ENCODE results near the gene CRYGN.

The CRYGN gene

DNA sequence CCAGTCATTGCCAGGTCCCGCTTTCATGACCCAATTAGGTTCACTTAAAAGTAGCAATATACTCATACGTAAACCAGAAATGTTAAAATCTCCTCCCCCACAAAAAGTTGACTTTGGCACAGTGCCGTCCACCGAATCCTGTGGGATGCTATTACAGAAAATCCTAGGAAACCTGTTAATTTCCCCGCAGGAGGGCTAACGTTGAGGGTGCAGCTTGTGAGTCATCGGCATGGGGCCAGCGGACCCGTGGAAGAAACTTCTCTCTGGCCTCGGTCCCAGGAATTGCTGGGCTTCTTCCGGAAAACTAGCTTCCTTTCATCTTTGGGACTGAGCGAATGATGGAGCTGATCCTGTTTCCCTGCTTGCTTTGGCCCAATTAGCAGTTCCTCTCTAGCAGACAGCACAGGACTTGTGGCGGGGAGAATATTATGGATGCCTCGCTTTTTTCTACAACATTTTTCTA, 13.5 kb downstream of the CRYGN start:
- no peak for DNase-seq (ENCODE audit: low read depth)

DNA sequence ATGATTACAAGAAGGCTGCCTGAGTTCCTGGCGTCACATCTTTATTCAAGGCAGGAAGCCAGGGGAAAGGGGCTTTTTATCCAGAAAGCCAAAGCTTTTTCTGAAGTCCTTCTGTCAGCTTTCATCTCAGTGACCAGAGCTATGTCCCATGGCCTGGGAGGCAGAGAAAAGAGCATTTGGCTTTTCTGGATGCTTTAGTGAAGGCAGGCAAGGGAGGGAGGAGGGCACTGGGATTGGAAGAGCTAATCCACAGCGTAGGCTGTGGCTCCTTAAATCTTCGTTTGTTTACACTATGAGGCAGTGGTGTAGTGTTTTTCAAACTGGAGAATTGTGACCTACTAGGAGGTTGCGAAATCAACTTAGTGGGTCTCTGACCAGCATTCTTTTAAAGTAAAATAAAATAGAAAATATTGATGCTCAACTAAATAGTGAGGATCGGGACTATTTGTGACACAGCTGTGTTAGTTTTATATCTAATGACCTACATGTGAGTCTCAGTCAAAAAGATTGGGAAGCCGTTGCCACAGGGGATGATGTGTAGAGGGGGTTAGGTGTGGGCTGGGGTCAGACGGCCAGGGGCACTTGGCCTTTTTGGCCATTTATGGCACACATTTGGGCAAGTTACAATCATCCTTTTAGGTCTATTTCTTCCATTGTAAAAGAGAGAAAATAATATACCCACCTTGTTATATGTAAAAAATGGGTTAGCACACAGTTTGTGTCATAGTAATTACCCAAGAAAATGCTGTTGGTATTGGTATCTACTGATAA, 14.1 kb downstream of the CRYGN start:
- no peak for DNase-seq (ENCODE audit: low read depth)

DNA sequence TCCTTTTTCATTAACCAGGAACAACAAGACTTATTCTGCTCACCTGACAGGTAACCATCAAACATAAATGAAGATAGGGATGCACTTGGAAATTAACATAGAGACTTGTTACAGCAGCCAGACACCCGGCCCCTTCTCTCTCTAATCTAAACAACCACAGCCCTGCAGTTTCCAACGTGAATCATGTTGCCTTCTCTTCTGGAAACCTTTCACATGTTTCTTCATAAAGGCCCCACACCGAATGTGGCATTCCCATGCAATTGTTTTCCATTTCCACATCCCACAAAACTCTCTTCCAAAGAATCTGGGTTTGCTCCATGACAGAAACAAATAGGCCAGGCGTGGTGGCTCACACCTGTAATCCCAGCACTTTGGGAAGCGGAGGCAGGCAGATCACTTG, 15.1 kb downstream of the CRYGN start:
- DNase-seq (ENCODE audit: low read depth): no peak

DNA sequence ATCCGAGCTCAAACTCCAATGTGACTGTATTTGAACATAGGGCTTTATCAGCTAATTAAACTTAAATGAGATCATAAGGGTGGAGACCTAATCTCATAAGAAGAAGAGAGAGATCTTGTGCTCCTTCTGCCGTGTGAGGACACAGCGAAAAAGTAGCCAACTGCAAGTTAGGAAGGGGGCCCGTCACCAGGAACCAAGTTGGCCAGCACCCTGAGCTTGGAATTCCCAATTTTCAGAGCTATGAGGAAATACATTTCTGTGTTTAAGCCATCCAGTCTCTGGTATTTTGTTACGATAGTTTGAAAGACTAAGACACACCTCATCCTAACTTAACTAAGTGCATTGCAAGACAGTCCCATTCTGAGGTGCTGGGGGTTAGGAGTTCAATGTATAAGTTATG, 16.0 kb downstream of the CRYGN start:
- DNase-seq (ENCODE audit: low read depth): no peak

DNA sequence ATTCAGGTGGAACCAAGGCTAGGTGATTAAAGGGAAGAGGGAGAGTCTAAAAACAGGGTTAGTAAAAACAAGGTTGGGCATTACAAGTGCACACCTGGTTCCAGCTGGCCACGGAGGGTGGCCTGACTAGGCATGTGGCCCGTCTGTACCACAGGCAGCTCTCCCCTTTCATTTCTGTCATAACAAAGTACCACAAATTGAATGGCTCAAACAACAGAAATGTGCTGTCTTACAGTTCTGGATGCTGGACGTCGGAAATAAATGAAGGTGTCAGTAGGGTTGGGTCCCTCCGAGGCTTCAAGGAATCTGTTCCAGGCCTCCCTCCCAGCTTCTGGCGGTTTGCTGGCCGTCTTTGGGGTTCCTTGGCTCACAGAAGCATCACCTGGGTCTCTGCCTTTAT, 16.7 kb downstream of the CRYGN start:
- no peak for DNase-seq (ENCODE audit: low read depth)

DNA sequence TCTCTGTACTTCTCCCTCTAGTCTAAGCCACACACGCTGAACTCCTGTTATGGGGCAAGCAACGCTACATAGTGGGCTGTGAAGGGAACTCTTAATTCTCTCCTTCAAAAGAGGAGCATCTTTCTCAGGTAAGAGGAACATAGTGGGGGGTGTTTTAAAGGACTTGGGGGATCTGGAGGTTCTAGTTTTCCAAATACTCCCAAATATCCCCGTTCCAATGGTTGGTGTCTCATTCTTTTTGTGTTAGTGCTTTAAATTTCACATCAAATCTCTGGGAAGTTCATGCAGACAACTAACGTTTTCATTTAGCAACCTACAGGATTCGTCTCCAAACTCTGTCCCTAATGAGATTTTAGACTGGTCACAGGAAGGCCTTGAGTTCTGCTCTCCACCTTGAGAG, 17.7 kb downstream of the CRYGN start:
- DNase-seq (ENCODE audit: low read depth): no peak

DNA sequence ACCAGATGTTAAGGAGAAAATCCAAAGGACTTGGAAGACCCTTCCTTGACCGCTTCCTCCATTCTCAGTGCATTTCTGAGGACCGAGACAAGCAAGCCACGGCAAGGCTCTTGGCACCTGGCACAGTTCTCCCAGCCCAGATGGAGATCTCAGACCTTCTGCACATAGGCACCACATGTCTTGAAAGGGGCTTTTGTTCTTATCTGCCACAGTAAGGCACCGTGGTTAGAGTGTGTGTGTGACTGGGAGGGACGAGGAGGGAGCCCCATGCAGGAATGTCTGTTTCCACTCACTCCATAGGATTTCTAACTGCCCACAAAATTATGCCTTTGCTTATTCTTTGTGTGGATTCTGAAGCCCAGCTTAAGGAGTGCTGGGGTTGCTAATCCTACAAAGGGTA, 19.8 kb downstream of the CRYGN start:
- DNase-seq (ENCODE audit: low read depth): no peak

DNA sequence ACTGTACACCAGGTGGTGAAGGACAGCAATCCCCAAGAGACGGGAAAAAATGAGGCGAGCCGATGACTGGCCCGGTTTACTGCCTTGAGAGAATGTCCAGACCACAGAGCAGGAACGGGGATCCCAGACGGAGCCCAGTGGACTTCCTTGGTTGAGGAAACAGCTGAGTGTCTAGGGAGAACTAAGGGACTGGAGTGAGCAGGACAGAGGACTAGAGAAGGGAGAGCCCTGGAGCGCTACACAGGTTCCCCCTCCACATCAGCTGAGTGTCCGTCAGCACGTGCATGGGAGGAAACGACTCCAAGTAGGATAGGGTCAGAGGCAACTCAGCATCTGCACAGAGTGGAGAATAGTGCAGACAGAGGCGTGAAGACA, 23.0 kb downstream of the CRYGN start:
- no peak for DNase-seq (ENCODE audit: low read depth)

DNA sequence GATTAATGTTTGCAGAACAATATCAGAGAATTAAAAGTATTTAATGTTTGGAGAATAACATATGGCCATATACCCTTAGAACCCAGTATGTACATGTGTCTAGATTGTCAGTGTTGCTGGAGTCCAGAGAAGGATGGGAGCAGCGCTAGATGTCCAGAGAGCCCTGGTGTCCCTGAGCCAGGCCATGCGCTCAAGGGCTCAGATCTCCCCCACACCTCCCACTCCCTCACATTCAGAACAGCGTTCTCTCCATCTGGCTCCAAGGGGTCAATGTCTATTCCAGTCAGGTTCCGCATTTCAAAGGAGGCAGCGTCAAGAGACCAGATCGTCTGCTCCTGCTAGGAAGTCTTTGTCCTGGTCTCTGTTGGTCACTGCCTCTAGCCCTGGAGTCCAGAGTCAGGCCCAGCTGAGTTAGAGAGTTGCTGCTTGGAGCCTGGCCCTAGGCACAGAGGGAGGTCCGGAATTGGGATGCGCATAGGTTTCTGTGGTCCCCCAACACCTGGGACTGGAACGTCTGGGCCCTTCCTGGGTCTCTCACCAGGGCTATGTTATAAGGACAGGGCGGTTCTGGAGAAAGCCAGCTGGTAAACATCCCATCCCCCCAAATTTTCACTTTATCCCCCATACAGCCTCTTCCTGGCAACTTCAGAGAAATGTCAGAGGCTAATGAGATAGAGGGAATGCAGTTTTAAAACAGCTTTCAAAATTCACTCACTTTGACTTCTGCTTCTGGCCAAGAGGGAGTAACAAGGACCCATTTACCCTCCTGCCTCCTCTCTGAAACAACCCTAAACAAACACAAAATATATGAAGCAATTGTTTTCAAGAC, 23.6 kb downstream of the CRYGN start:
- no peak for DNase-seq (ENCODE audit: low read depth)

DNA sequence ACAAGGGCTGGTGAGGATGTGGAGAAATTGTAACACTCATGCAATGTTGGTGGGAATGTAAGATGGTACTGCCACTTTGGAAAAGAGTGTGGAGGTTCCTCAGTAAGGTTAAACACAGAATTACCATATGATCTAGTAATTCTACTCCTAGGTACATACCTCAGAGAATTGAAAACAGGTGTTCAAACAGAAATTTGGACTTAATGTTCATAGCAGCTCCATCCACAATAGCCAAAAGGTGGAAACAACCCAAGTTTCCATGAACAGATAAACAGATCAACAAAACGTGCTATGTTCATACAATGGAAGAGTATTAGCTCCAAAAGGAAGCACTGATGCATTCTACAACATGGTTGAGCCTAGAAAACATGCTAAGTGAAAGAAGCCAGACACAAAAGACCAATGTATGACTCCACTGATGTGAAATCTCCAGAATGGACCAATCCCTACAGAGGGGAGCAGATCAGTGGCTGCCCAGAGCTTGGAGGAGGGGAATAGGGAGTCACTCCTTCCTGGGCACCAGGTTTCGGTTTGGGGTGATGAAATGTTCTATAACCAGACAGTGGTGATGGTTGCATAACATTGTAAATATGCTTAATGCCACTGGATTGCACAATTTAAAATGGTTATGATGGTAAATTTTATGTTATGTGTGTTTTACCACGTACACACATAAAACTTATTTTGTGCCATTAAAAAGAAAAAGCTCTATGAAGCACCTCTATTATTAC, 24.4 kb downstream of the CRYGN start:
- no peak for DNase-seq (ENCODE audit: low read depth)

DNA sequence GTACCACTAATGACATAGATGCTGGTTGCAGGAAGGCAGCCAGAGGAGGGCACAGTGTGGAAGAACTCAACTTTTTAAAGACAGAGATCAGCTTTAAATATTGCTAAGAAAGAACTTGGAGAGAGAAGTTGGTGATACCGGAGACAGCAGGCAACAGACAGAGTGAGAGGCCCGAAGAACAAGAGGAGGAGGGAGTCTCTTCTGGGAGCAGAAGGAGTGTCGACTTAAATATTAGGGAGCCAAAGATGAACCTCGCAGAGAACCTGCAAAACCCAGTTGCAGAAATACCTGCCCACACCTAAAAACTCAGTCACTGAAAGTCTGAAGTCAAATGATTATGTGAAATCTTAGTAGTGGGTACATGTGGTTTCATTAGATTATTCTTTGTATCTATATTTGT, 26.7 kb downstream of the CRYGN start:
- no peak for DNase-seq (ENCODE audit: low read depth)

DNA sequence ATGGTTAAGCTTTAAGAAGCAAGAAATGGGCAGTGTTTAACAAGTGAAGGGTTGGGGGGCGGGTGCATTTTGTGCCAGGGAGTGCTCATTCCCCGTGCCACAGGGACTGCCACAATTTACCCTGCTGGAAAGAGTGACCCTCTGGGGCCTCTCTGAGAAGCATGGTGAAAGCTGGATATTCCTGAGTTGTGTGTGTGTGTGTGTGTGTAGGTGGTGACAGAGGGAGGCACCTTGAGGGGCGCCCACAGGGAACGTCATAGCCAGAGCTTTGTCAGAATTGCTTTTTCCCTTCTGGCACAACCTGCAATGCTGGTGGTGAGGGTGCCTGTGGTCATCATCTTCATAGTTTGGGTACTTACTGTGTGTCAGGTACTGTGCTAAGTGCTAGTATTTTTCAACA, 27.6 kb downstream of the CRYGN start:
- no peak for DNase-seq (ENCODE audit: low read depth)

DNA sequence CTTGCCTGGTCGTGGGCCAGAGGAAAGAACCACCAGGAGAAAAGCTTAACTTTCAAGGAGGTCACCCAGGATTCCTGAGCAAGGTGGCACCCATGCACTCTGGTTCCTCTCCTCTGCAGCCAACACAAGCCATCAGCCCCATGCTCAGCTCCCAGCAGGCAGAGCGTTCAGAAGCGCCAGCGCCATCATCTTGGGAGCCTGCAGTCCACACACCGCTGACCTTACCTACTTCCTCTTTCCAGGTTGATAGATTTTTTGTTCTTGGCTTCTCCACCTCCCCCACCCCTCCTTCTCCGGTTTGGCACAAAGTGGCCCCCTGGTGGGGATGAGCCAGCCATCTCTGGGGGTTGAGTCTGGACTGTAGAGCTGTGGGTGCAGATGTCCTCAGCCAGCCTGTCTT, 28.4 kb downstream of the CRYGN start:
- DNase-seq (ENCODE audit: low read depth): no peak

DNA sequence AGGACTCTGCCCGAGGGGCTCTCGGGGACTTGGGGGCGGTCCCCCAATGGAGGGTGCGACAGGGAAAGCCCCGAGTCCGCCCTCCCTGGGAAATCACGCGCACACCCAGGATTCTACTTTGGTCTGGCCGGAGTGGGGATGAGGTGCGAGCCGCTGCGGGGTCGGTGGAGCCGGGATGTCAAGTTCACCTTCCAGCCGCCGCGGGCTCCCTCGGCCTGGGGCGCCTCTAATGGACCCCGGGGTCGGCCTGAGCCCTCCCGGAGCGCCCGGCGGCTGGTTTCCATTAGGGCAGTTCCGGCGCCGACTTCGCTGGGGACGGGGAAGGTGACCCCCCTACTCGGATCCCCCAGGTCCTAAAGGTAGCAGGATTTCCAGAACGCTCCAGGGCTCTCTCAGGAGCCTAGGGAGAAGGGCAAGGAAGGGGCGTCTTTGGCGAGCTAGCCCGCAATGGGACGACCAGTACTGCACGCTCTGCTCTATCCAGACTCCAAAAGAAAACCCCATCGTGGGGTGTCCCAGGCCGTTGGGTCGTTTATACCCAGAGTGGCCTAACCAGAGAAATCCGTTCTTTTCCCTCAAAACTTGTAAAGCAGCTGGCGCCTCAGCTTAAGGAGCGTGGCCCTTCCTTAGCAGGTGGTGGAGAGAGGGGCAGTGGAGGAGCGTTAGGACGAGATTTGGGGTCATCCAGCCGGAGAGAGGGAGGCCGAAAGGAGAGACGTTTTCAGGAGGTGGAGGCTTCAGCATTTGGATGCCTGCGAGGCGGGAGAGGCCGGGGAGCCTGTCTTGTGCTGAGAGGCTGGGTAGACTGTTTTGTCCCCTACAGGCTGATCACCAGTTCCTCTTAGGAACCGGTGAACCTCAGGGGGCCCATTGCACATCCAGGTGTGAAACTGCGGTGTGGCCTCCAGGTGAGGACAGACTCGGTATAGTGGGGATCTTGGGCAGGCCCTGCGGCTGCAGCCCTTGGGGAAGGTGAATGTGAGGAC, 29.2 kb downstream of the CRYGN start:
- no peak for DNase-seq (ENCODE audit: low read depth)

DNA sequence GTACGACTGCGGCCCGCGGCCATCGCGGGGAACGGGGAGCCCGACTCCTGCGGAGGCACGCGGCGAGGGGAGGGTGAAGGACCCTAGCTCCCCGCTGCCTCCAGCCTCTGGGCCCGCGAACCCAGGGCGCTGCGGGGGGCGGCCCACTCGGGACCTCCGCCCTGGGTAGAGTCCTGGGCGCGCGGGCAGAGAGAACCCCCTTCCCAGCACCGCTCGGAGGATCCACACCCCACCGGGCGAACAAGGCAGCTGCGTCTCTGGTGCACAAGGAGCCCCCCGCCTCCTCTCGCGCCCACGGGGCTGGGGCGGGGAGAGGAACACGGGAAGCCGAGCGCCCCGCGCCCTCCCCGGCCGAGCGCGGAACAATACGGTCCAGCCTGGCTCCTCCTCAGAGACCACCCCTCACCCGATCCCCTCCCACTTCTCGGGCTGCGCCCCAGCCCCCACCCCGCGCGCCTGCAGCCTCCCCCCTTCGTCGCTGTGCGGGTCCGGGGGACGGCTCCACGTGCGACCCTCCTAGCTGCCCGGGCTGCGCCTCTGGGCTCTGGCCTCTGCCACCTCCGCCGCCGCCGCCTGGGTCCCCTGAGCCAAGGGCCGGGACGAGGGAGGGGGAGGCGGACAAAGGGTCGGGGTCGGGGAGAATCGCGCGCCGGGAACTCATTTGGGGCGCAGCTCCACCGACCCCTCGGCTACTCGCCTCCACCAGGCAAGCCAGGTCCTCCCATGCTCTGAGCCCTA, 30.1 kb downstream of the CRYGN start, which contains the start of gene WDR86:
WDR86 (minus strand) TSS at position 372 of the 738 bp plus-strand sequence. CDS start 449 bp downstream, outside the sequence.
- no peak for DNase-seq (ENCODE audit: low read depth)

DNA sequence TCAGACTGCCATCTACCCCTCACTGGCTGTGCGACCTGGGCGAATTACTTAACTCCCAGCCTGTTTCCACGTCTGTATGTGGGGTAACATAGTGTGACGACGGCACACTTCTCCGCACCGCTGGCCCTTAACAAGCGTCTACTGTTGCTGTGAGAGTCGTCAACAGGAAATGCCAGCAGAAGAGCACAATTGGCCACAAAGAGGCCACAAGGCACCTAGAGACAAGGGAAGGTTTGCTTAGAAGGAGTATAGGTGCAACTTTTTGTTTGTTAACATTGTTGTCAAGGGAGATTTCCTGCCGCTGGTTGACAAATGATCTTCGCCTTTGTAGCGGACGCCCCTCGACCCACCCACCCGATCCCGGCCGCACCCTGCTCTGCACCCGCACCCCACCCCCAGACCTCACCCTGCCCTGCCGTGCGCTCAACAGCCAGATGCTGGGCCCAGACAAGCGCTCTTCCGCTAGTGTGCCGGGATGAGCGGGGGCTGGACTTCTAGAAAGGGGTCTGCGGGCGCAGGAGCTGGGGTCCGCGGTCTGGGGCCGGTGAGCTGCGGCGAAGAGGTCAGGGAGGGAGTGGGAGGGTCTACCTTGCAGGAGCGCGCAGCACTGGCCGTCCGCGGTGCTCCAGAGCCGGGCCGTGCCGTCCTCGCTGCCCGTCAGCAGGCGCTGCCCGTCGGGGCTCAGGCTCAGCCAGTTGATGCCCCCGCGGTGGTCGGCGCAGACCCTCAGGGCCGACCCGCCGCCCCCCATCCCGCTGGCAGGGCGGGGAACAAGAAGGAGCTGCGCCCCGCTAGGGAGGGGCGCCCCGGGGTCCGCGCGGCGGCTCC, 30.9 kb downstream of the CRYGN start:
- DNase-seq (ENCODE audit: low read depth): peak; percentile 13

DNA sequence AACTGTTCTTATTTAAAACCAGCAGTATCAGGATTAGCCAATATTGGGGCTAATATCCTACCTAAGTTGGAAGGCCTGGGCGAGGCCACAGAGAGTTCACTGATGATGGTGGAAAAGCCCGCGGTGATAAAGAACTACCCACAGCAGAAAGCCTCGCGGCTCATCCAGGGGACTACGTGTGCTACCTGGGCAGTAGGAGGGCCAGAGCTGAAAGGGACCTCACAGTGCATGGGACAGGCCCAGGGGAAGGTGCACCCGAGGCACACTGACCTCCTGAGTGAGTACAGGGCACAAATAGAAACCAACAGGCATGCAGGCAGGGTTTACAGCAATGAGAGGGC, 31.5 kb downstream of the CRYGN start:
- DNase-seq (ENCODE audit: low read depth): no peak

DNA sequence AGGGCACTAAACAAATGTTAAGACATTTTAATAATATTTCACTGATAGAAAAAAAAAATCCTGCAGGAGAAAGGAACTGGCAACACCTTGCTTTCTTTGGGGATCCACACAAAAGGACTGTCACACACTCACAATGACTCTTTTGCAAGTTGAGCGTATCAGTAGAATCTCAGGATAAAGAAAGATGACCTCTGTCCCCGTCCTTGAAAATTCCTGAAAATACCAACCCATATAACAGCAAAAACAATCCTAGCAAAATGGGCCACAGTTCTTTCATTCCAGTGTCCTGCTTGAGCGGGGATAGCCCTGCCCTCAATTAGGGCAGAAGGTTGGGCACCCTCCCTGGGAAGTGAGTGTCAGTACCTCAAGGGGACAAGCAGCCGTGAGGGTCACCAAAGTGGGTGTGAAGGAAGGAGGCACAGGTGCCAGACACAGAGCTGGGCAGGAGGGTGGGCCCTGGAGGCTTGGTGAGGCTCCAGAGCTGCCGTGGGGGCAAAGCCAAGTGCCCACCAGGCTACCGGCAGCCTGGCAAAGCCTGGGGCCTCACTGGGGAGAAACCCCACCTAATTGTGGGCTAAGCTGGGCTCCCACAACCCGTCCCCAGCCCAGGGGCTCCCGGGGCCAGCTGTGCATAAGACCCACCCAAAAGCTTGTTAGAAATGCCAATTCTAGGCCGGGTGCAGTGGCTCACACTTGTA, 32.9 kb downstream of the CRYGN start:
- DNase-seq (ENCODE audit: low read depth): no peak

All from stimulated activated CD8-positive, alpha-beta memory T cell treated with anti-CD3 and anti-CD28 coated beads, Interleukin-12 subunit alpha, Interleukin-12 subunit beta, amount 100 ng/mL, for 4 hours (primary cell).